ENCODE measurements around the gene HIRIP3. TPM values are rescaled to one million over a fixed set of nuclear protein-coding genes. Genes with fewer than 3 reads are reported as not detected.

Gene HIRIP3
- total RNA-seq, 2 donors from 2014 or later = 30.1 to 38.7 TPM

DNA sequence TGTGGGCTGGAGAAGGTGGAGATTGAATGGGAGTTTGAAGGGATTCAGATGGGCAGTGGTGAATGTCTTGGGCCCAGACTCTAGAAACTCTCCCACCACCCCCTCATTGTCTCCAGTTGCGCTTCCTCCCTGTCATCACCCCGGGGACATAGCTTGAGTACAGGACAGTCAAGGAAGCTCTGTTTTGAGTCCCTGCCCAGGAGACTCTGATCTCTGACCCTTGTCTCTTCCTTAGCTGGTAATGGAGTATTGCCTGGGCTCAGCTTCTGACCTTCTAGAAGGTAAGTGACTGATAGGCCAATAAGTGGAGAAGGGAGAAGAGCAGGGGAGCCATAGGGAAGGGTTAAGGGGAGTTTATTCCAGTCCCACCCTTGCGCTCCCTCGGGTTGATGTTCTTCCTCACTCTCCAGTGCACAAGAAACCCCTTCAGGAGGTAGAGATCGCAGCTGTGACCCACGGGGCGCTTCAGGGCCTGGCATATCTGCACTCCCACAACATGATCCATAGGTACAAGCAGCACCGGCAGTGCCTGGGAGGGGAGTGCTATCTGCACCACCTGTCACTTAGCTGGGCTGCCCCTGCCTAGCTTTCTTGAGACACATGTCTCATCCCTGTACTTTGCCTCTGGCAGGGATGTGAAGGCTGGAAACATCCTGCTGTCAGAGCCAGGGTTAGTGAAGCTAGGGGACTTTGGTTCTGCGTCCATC lies 16.7 kb downstream of the HIRIP3 start:
- no peak for ATAC-seq
- Mint-ChIP-seq H3K27ac (no peak overlapping the region), H3K9me3 (no peaks in the 10 kb centered on the region), H3K36me3 (peaks cover 3 to 20% of the 10 kb centered on the region in 2 donors)
- DNase-seq (ENCODE audit: low spot score in 2 of 2) = no peak

DNA sequence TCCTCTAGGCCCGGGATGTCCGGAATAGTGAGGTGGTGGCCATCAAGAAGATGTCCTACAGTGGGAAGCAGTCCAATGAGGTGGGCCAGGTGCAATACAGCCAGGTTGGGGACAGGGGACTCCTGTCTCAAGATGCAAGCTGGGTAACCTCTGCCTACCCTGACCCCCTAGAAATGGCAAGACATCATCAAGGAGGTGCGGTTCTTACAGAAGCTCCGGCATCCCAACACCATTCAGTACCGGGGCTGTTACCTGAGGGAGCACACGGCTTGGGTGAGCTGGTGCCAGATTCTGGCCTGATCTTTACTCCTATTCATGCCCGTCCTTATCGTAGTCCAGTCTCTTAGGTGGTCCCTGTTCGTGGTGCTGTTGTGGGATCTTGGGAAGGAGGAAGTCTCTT lies 17.3 kb downstream of the HIRIP3 start:
- peaks cover 2 to 5% of the 10 kb centered on the region in 2 donors for H3K9me3 Mint-ChIP-seq
- H3K36me3 Mint-ChIP-seq = peaks cover 9 to 23% of the 10 kb centered on the region in 2 donors
- no peak for DNase-seq (ENCODE audit: low spot score in 2 of 2)
- no peak for ATAC-seq
- H3K27ac Mint-ChIP-seq = no peak overlapping the region

DNA sequence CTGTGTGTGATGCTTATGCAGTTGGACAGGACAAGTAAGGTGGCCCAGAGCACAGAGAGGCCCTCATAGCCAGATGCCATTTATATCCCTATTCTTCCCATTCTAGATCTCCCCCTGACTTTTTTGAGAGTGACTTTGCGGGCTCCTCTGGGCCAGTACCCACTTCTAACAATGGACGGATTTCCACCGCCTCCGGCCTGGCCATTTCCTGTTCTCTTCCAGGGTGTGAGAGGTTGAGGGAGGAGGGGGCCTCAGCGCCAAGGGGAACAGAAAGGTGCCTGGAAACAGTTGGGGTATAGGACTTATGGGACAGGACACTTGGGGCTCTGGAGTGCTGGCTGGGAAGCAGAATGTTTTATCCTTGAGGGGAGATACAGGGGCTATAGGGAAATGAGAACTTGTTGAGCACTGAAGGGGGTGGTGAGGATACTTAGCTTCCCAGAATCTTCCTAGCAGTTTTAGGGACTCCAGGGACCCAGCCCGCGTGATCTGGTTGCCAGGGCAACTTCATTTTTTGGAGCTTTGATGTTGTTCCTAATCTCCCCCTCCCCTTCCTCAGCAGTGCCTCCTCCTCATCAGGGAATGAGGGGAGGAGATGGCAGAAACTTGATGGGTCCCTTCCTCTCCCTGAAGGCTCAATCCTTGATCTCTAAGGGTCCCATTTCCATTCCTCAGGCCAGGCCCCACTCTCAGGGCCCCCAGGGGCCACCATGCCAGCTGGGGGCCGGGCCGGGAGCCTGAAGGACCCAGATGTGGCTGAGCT lies 18.2 kb downstream of the HIRIP3 start:
- Mint-ChIP-seq H3K9me3 (peaks cover 7 to 8% of the 10 kb centered on the region in 2 donors), H3K27ac (no peak overlapping the region), H3K36me3 (peaks cover 17 to 29% of the 10 kb centered on the region in 2 donors)
- DNase-seq (ENCODE audit: low spot score in 2 of 2) = no peak
- ATAC-seq = no peak

DNA sequence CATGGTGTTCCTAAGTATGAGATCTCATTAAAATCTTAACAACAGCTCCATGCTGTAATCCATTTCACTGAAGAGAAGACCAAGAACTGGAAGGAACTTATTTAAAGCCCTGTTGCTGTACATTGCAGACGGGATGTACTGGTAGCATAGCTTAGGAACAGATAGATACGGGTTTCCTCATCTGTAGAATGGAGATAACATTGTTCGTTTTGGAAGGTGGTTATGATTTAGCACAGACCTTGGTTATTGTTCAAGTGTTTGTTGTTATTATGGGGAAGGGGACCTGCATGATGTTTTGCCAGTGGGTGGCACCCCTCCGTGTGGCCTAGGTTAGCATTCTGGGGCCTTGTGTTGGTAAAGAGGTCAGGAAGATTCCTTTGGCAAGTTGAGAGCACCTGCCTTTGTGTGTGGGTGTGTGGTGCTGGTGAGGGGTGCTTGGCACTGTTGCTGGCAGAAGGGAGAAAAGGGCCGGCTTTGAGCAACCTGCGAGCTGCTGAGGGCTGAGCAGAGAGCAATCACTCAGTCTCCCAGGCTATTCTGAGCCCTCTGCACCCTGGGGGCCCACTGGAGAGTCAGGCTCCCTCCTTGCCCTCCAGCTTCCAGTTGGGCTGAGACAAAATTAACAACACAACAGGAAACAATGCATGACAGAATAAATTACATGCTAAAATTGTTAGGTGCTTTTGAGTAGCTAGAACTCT lies 19.5 kb downstream of the HIRIP3 start:
- ATAC-seq (no peak), DNase-seq (ENCODE audit: low spot score in 2 of 2) (no peak)
- Mint-ChIP-seq H3K9me3 (peaks cover 7 to 8% of the 10 kb centered on the region in 2 donors), H3K27ac (peak overlapping the region in 1 of 2 donors; percentile 93), H3K36me3 (peaks cover 22 to 29% of the 10 kb centered on the region in 2 donors)

DNA sequence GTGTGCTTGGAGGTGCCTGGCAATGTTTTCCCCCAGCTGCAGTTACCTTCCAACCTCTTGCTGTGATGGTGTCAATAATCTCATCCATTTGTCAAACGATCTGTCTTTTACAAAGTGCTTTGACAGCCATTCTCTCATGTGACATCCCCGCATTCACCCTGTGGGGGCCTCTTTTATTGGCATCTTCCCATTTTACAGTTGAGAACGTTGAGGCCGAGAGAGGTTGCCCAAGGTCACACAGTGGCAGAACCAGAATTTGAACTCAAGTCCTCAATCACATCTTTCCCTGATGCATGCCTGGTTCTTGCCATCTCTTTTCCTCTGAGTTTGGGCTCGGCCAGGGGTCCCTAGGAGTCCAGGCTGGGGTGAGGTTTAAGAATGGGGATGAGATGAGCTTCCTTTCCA lies 20.3 kb downstream of the HIRIP3 start:
- peaks cover 22 to 29% of the 10 kb centered on the region in 2 donors for H3K36me3 Mint-ChIP-seq
- DNase-seq (ENCODE audit: low spot score in 2 of 2) = no peak
- peak overlapping the region in 1 of 2 donors; percentile 93 for H3K27ac Mint-ChIP-seq
- no peak for ATAC-seq
- peaks cover 7 to 8% of the 10 kb centered on the region in 2 donors for H3K9me3 Mint-ChIP-seq

DNA sequence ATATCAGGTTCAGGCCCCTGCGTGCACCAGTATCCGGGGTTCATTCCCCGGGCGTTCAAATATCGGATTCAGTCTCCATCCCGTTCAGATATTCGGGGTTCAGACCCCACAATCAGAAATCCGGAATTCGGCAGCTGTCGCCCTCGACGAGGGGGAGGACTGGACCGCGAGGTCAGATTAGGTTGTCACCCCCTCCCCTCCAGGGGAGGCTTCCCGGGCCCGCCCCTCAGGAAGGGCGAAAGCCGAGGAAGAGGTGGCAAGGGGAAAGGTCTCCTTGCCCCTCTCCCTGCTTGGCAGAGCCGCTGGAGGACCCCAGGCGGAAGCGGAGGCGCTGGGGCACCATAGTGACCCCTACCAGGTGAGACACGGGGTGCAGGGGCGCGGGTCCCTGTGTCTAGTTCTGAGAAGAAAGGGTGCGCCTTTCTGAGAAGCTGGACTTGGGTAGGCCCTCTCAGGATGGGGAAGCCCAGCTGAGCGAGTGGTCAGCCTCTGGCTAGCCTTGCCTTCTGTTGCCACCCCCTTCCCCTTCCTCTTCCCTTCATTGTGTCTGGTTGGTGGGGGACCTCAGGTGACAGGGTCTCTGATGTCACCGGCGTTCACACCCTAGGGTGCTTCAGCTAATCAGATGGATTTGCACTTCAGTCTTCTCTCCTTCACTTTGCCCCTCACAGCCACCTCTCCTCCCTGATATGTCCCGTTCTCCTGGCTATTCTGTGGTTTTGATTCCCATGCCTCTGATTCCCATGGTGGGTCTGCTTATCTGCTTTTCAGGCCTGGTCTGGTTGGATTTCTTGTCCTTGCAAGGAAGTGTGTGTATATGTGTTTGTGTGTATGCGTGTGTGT lies 20.9 kb downstream of the HIRIP3 start:
- Mint-ChIP-seq H3K9me3 (peaks cover 7 to 8% of the 10 kb centered on the region in 2 donors), H3K36me3 (peaks cover 22 to 29% of the 10 kb centered on the region in 2 donors), H3K27ac (peak overlapping the region; percentile 93 to 95)
- peak in 1 of 2 donors; percentile 35 for ATAC-seq
- DNase-seq (ENCODE audit: low spot score in 2 of 2) = no peak

DNA sequence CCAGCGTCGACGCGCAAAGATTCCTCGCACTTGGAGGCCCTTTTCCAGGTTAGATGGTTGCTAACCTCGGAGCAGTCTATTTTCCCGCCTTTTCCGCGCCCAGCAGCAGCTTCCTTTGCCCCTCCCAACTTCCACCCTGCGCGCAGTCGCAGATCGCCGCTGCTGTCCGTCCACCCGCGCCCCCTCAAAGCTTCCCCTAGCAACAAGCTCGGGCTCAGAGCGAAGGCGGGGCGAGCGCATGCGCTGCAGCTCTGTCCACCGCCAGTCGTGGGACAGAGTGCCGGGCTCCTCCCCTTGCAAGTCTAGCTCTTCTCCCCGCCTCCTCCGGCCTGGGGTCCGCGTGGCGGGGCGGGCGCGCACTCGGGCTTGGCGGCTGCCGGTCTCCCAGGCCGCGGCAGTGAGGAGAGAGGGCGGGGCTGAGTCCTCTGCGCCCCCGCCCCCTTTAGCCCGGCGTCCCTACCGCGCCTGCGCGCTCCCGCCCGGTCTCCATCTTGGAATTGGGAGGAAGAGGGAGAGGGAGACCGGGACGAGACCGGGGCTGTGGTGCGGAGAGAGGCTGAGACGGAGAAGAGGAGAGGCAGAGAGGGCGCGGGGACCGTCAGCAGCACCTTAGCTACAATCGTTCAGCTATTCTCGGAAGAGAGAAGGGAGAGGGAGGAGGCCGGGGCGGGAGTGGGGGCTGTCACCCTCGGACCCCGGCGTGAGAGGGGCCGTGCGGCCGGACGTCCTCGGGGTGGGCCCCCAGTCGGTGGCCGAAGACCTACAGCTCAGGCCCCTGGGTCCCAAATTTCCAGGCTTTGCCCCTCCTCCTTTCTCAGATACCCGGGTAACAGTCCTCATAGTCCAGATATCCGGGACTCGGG lies 21.8 kb downstream of the HIRIP3 start, which contains the start of gene TAOK2:
TSS of gene TAOK2 (plus strand) at position 485 of the 863 bp plus-strand sequence. CDS start 3,905 bp downstream, outside the sequence.
- peaks cover 7 to 8% of the 10 kb centered on the region in 2 donors for H3K9me3 Mint-ChIP-seq

DNA sequence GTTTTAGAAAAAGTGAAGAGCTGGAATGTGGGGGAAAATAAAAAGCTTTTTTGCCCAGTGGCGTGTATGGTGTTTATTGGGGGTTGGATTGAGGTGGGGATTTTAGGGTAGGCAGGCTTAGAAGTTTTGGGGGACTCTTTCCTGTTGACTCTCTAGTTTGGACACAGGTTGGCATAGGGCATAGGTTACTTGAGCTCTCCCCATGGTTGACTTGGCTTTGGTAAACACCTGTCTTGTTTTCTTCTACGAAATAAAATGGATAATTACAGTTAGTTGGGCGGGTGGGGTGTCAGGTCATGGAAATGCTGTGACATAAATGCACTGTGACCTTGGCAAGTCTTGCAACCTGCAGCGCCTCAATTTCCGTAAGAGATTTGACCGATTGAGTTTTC lies 22.4 kb downstream of the HIRIP3 start:
- no peak for DNase-seq (ENCODE audit: low spot score in 2 of 2)
- Mint-ChIP-seq H3K36me3 (peaks cover 29 to 38% of the 10 kb centered on the region in 2 donors), H3K27ac (peak overlapping the region in 1 of 2 donors; percentile 93), H3K9me3 (peaks cover 7 to 8% of the 10 kb centered on the region in 2 donors)
- ATAC-seq = no peak

More for the DNA sequence above, 21.8 kb downstream of the HIRIP3 start, which contains the start of gene TAOK2:
- Mint-ChIP-seq H3K27ac (peak within 1 kb of the TSS; percentile 93 to 95), H3K36me3 (peaks cover 26 to 32% of the 10 kb centered on the region in 2 donors)
- ATAC-seq (peak; percentile 95 to 99), DNase-seq (ENCODE audit: low spot score in 2 of 2) (peak; percentile 98)

DNA sequence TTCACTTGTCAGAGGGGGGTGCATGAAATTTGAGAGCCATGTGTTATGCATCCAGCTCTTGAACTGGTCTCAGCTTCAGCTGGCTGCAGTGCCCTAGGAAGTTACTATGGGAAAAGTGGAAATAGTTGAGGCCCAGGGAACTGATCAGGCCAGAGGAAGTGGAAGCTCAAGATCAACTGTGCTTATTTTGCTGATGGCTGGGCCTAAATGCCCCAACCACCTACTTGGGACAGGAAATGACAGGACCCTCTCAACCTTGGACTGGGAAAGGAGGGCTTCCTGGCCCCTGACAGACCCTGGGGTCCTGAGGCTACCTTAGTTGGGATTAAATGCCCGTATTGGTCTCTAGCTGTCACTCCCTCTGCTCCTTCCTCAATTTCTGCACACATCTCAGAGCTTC lies 22.9 kb downstream of the HIRIP3 start:
- DNase-seq (ENCODE audit: low spot score in 2 of 2) = no peak
- Mint-ChIP-seq H3K36me3 (peaks cover 29 to 38% of the 10 kb centered on the region in 2 donors), H3K9me3 (peaks cover 7 to 8% of the 10 kb centered on the region in 2 donors), H3K27ac (no peak overlapping the region)
- ATAC-seq = no peak

DNA sequence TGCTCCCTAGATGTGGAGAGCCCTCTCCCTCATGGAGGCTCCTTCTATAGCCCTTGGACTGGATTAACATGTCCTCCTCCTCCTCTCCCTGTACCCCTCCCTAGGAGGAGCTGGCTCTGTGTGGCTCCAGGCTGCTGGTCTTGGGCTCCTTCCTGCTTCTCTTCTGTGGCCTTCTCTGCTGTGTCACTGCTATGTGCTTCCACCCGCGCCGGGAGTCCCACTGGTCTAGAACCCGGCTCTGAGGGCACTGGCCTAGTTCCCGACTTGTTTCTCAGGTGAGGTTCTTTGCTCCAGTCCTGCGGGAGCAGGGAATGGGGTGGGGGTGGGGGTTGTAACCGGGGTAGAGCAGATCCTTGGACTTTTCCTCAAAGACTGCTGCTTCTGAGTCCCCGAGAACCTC lies 24.1 kb downstream of the HIRIP3 start:
- ATAC-seq = no peak
- Mint-ChIP-seq H3K9me3 (peaks cover 7 to 8% of the 10 kb centered on the region in 2 donors), H3K27ac (no peak overlapping the region), H3K36me3 (peaks cover 29 to 38% of the 10 kb centered on the region in 2 donors)
- DNase-seq (ENCODE audit: low spot score in 2 of 2) = no peak

DNA sequence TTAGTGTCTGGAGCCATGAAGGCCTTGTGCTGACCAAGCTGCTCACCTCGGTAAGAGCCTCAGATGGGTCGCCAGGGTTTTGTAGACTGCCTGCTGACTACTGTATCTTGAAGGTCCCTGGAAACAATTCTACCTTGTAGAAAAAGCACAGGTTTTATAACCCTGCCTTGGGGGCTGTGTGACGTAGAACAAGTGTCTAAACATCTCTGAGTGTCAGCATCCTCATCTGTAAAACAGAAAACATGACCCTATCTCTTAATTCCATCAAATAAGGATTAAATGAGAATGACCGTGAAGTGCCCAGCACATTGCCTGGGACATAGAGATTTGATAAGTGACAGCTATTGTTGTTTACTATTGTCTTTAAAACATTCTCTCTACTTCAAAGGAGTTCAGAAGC lies 27.2 kb downstream of the HIRIP3 start:
- no peak for ATAC-seq
- Mint-ChIP-seq H3K36me3 (peaks cover 17 to 21% of the 10 kb centered on the region in 2 donors), H3K9me3 (peaks cover 5 to 6% of the 10 kb centered on the region in 2 donors), H3K27ac (peak overlapping the region in 1 of 2 donors; percentile 50)
- DNase-seq (ENCODE audit: low spot score in 2 of 2) = no peak

DNA sequence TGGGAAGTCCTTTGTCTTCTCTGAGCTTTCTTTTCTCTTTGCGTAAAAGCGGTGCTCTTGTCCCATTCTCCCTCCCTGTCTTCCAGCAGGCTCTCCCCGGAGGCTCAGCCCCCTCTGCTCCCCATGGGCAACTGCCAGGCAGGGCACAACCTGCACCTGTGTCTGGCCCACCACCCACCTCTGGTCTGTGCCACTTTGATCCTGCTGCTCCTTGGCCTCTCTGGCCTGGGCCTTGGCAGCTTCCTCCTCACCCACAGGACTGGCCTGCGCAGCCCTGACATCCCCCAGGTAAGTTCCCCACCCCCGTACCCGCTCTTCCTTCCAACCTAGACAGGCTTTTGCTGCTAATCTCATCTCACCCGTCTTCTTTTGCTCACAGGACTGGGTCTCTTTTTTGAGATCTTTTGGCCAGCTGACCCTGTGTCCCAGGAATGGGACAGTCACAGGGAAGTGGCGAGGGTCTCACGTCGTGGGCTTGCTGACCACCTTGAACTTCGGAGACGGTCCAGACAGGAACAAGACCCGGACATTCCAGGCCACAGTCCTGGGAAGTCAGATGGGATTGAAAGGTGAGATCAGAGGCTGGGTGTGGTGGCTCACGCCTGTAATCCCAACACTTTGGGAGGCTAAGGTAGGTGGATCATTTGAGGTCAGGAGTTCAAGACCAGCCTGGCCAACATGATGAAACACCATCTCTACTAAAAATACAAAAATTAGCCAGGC lies 32.2 kb downstream of the HIRIP3 start:
- ATAC-seq (no peak), DNase-seq (ENCODE audit: low spot score in 2 of 2) (no peak)
- peak overlapping the region; percentile 30 to 85 for H3K27ac Mint-ChIP-seq
- no peaks in the 10 kb centered on the region for H3K9me3 Mint-ChIP-seq
- H3K36me3 Mint-ChIP-seq = peaks cover 0 to 3% of the 10 kb centered on the region in 2 donors

DNA sequence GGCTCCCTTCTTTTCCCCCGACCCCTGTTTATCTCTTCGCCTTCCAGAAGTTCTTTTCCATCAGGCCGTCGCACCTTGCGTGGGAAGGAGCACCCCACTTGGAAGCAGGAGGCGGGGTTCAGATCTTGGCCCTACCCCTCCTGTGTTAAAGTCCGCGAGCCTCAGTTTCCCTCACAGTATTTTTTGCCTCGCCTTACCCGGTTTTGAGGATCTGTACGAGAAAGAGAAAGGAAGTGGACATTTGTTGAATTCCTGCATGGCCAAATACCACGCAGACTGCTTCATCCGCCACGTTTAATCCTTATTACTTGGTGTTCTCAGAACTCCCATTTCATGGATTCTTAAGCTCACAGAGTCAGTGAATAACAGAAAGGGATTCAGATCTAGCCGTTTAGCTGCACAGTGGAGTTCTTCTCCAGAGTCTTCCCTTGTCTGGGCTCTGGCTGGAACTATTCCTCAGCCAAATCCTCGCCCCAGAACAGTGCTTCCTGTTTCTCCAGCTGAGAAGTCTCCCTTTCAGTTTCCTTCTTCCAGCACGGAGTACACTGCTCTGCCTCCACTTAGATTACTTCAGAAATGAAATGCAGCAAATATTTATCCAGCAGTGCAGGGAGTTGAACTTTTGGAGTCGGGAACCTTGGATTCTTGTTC lies 32.9 kb downstream of the HIRIP3 start:
- Mint-ChIP-seq H3K27ac (peak overlapping the region; percentile 37 to 85), H3K36me3 (no peaks in the 10 kb centered on the region), H3K9me3 (no peaks in the 10 kb centered on the region)
- DNase-seq (ENCODE audit: low spot score in 2 of 2) = no peak
- no peak for ATAC-seq

Data from activated naive CD4-positive, alpha-beta T cell treated with anti-CD3 and anti-CD28 coated beads, Interleukin-2, amount 50 U/mL, for 72 hours (primary cell).